GM12872 (cell line): Measurements from ENCODE around the gene NPB.

Experiments
- TF ChIP-seq, protein P1 (sequence below): IDR thresholded peaks from 3 replicates; pipeline ENCODE4 v1.5.1; 2011; ENCODE audit warnings: low read depth, mild to moderate bottlenecking, low read length, moderate library complexity; ENCODE audit not compliant: insufficient read depth

The NPB gene

DNA sequence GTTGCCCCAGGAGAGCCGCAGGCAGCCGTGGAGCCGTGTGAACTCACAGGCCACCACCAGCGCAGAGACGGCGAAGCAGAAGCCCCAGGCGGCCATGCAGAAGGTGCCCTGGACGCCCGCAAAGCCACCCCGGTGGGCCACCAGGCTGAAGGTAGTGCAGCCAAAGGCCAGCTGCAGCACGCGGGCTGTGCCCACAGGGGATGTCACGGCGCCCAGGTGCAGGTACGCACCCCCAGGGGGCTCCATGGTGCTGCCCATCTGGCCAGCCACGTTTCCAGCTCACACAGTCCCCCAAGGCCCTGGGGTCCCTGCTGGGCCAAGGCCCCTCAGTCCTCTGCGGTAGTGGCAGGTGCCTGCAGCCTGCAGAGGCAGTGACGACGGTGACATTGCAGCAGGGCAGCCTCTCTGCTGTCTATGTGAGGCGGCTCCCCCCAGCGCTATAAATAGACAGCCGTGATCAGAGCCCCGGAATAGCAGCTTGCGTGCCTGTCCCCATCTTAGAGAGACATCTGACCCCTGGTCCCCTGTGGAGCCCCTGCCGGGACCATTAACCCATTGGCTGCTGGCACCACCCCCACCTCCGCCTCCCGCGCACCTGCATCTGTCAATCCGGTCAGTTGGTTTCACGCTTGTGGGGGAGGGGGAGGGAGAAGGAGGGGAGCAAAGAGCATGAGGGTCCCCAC is 39.6 kb downstream of the NPB start:
- TF ChIP-seq, protein P1, sequence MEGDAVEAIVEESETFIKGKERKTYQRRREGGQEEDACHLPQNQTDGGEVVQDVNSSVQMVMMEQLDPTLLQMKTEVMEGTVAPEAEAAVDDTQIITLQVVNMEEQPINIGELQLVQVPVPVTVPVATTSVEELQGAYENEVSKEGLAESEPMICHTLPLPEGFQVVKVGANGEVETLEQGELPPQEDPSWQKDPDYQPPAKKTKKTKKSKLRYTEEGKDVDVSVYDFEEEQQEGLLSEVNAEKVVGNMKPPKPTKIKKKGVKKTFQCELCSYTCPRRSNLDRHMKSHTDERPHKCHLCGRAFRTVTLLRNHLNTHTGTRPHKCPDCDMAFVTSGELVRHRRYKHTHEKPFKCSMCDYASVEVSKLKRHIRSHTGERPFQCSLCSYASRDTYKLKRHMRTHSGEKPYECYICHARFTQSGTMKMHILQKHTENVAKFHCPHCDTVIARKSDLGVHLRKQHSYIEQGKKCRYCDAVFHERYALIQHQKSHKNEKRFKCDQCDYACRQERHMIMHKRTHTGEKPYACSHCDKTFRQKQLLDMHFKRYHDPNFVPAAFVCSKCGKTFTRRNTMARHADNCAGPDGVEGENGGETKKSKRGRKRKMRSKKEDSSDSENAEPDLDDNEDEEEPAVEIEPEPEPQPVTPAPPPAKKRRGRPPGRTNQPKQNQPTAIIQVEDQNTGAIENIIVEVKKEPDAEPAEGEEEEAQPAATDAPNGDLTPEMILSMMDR: no peak

DNA sequence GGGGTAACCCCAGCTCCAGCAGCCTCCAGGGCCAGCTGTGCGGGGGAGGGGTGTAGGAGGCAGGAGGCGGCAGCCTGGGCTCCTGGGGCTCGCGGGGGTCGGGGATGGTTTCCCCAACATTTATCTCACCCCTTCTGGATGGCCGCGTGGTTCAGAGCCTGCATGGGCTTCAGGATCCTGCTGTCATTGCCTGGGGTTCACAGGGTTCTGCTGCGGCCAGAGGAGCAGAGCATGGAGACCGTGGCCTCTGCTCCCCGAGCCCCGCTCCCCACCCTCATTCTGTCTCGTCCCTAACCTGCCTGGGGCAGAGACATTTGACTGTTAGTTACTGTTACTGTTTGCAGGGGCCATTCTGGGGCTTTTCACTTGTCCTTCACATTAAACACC is 40.1 kb downstream of the NPB start:
- TF ChIP-seq, protein P1: no peak

DNA sequence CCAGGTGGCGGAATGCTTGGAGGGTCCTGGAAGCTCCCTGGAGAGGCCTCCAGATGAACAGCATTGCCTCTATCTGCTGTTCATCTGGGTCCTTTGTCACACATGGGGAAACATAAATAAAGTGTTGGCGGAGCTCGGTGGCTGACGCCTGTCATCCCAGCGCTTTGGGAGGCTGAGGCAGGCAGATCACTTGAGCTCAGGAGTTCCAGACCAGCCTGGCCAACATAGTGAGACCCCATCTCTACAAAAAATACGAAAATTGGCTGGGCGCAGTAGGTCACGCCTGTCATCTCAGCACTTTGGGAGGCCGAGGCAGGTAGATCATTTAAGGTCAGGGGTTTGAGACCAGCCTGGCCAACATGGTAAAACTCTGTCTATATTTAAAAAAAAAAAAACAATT is 42.8 kb downstream of the NPB start:
- TF ChIP-seq, protein P1: no peak

- TF ChIP-seq, protein P1: no peak
These were observed 45.2 kb downstream of the NPB start, which contains the start of gene MYADML2 for GRCh38 chr17:81947189-81947588. TSS of gene MYADML2 (minus strand) at chr17:81947233. CDS start at chr17:81941741, 5,492 bp downstream.

DNA sequence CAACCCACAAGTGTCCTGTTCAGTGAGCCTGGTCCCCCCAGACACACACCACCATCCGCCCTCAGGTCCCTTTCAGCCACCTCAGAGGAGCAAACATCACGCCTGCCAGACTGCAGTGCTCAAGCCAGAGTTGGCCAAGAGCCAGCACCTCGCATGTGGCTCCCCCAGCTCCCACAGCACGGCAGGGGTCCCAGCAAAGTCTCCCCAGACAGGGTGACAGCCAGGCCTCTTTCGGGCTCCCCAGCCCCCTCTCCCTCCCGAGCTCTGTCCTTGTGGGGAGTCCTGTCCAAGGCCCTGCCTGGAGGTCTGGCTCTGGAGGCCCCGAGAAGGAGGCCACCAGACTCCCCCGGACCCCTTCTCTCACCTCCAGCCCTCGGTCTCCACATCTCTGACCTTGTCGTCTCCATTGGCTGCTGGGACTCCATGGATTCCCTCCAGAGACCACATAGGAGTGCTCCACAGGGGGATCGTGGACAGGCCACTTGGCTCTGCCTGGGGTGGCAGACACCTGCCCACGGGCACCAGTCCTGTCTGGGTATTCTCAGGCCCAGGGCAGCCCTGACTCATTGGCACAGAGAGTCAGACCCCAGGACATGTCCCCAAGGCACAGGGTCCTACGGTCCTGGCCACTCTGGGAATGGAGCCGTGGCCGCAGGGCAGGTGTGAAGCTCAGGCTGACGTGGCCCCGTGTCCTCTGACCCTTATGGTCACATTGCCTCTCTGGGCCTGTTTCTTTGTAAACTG is 46.8 kb downstream of the NPB start:
- TF ChIP-seq, protein P1: no peak

DNA sequence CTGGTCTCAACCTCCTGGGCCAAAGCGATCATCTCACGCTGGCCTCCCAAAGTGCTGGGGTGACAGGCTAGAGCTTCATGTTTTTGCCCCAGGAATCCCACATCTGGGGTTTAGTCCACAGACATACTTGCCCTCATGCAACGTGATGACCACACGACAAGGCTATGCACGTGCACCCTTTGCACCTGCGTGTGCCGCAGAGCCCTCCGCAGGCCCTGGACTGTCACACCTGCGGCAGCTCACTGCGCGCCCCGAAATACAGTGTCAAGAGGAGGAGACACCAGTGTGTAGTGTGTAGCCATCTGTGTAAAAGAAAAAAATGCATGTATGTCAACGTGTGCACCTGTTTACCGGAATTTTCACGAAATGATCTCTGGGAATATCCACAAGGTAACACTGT is 48.5 kb downstream of the NPB start:
- TF ChIP-seq, protein P1: no peak

DNA sequence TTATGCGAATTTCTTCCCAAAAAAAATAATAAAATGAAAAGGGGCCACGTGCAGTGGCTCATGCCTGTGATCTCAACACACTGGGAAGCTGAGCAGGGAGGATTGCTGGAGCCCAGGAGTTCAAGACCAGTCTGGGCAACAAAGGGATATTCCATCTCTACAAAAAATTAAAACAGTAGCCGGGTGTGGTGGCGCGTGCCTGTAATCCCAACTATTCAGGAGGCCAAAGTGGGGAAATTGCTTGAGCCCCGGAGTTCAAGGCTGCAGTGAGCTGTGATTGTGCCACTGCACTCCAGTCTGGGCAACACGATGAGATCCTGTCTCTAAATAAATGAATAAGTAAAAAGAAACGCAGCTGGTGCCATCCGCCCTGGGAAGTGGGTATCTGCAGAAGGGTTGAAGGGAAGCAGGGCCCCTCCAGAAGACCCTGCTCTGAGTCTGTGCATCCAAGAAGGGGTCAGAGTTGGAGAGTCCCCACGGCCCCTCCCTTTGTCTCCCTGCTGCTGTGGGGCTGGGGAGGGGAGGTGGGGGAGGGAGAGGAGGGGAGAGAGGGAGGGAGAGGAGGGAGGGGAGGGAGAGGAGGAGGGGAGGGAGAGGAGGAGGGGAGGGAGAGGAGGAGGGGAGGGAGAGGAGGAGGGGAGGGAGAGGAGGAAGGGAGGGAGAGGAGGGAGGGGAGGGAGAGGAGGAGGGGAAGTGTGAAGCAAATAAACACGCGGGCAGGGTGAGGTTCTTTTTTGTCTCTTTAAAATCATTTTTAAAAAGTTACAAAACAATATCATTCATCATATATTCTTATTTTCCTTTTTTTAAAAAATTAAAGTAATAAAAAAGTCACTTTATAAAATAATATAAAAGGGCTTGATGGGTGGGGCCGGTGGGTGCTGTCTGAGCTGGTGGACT is 50.0 kb downstream of the NPB start:
- TF ChIP-seq, protein P1: no peak
